Measurements from ENCODE around the gene GAS6.
"Not testable (repeated sequence)": the region's sequence is repeated elsewhere in the genome, so short reads cannot be mapped to it uniquely, and the experiment has no call there.

GAS6 gene

GRCh38 chr13:113863524-113864272 is at the start of gene GAS6:
GAS6 (minus strand) TSS chr13:113864076; CDS start chr13:113863920, 156 bp downstream.
- DNase-seq (ENCODE audit: low read depth) = no peak

DNA sequence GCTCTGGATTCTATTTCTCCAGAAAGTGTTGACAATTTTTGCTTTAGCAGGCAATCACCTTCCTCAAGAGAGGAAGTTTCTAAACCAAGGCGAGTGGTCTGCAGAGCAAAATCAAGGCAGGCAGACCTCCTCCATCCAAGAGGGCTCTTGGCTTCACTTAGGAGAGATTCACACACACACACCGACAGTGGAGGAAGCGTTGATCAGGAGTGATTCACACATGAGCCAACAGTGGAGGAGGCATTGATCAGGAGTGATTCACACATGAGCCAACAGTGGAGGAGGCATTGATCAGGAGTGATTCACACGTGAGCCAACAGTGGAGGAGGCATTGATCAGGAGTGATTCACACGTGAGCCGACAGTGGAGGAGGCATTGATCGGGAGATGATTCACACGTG is 49.5 kb upstream of the GAS6 start:
- DNase-seq (ENCODE audit: low read depth) = not testable (repeated sequence)

GRCh38 chr13:113912596-113912995 is 48.7 kb upstream of the GAS6 start:
- DNase-seq (ENCODE audit: low read depth) = no peak

DNA sequence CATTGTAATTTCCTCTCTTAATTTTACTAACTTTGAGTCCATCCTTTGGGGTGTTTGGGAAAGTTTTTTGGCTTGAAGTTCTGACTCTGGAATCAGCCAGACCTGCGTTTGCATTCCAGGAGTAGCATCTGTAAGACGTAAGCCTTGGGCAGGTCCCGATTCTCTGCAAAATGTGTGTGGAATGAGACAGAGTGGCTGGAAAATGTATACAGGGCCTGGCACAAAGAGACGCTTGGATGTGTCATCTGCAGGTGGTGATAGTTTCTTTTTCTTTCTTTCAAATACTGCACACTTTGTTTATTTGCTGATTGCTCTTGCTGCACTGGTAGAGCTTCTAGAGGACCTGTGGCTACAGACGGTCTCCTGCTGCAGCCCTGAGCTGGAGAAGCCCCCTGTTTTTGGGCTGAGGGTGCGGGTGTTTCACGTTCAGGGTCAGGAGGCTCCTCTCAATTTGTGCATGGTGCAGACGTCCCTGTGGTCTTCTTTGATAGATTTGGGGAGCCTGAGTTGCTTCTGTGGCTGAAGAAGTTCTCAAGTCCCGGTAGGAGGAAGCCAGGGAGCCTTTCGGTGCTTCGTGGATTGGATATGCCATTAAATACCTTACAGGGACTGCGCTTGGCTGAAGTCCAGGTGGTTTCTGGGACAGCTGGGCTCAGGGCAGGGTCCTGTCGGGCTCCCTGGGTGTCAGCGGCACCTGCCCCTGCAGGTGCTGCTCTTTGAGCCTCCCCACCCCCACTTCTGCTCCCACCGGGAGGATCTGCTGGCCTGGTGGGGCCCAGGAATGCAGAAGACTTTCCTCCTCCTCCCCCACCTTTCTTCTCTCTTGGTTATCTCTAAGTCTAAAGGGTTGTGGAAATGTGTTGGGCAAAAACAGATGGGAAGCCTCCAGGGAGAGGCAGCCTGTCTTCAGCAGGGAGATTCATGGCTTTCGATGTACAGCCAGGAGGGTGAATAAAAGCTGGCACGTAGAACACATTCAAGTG is 44.0 kb upstream of the GAS6 start:
- DNase-seq (ENCODE audit: low read depth) = no peak

- no peak for DNase-seq (ENCODE audit: low read depth)
Observed at GRCh38 chr13:113906571-113906970, 42.7 kb upstream of the GAS6 start.

- no peak for DNase-seq (ENCODE audit: low read depth)
Observed at GRCh38 chr13:113905942-113906341, 42.1 kb upstream of the GAS6 start.

GRCh38 chr13:113905018-113905417 is 41.1 kb upstream of the GAS6 start:
- DNase-seq (ENCODE audit: low read depth) = no peak

- no peak for DNase-seq (ENCODE audit: low read depth)
Observed at GRCh38 chr13:113904411-113904810, 40.5 kb upstream of the GAS6 start.

DNA sequence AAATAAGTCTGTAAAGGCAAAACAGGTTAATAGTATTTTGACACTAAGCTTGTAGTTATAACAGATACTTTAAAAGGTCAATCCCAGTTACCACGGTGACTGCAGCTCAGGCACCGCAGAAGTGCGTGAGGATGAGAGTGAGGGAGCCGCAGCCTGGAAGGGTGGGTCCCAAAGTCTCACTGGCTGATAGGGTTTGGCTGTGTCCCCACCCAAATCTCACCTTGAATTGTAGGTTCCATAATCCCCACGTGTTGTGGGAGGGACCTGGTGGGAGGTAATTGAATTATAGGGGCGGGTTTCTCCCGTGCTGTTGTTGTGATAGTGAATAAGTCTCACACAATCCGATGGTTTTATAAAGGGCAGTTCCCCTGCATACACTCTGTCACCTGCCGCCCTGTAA is 40.0 kb upstream of the GAS6 start:
- no peak for DNase-seq (ENCODE audit: low read depth)

GRCh38 chr13:113902986-113903775 is 39.3 kb upstream of the GAS6 start:
- no peak for DNase-seq (ENCODE audit: low read depth)

GRCh38 chr13:113902481-113902880 is 38.6 kb upstream of the GAS6 start:
- no peak for DNase-seq (ENCODE audit: low read depth)

DNA sequence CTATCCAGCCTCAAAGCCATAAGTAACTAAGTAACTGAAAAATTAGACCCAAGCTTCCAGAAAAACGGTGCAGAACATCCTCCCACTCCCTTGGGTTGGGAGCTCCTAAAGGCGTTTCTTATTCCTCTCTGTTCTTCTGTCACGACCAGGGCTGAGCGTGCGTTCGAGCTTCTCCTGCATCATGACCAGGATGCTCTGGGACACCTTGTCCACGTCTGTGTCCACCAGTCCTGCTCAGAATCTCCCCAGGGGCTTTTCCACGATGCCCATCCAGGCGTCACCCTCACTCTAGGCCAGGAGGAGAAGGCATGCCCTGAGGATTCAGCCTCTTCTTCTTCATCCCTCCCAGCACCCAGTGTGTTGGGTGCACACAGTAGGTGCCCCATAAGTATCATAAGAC is 37.8 kb upstream of the GAS6 start:
- no peak for DNase-seq (ENCODE audit: low read depth)

GRCh38 chr13:113901231-113901630 is 37.4 kb upstream of the GAS6 start:
- DNase-seq (ENCODE audit: low read depth) = no peak

- DNase-seq (ENCODE audit: low read depth) = no peak
Observed at GRCh38 chr13:113900646-113901045, 36.8 kb upstream of the GAS6 start.

GRCh38 chr13:113898391-113898790 is 34.5 kb upstream of the GAS6 start:
- no peak for DNase-seq (ENCODE audit: low read depth)

- no peak for DNase-seq (ENCODE audit: low read depth)
Observed at GRCh38 chr13:113897966-113898365, 34.1 kb upstream of the GAS6 start.

DNA sequence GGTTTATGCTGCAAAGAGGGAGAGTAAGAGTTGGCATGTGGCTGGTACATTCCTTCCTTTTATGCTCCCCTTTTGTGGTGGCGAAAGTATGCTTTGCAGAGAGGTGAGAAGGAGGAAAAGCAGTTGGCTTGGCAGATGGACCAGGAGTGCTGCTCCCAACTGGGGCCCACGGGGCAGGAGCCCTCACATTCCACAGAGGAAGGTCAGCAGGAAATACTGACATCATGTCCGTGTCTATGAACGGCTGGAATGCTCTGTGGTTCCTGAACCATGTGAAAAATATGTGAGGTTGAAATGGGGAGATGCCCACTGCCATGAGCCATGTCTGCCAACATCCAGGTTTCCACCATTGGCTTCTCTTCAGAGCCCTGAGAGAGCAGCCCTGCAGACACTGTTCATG is 33.3 kb upstream of the GAS6 start:
- DNase-seq (ENCODE audit: low read depth) = no peak

- DNase-seq (ENCODE audit: low read depth) = no peak
Observed at GRCh38 chr13:113895436-113895835, 31.6 kb upstream of the GAS6 start.

DNA sequence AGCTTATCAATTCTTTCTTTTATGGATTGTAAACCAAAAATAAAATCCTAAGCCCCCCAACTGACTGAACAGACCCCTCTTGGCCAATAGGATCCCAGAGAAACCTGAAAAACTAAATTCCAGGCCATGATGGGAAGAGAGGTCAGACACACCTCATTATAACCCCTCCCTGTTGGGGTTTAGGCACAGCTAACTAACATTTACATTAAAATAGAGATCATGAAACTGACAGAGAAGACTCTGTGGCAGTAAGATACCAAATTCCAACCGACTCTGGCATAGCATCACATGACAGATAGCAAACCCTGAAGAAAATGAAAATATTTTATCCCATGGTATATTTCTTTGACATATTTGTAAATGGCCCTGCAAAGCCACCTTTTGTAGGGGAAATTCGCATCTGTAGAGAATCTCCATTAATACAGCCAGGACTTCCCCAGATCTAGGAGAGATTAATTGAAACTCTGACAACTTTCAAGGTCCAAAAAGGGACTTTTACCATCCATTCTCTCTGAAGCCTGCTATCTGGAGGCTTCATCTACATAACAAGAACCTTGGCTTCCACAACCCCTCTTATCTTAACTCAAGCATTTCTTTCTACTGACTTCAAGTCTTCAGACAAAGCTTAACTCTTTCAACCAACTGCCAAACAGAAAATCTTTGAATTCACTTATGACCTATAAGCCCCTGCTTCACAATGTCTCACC is 27.1 kb upstream of the GAS6 start:
- DNase-seq (ENCODE audit: low read depth) = no peak

- no peak for DNase-seq (ENCODE audit: low read depth)
Observed at GRCh38 chr13:113889467-113889866, 25.6 kb upstream of the GAS6 start.

- DNase-seq (ENCODE audit: low read depth) = no peak
Observed at GRCh38 chr13:113888701-113889330, 24.9 kb upstream of the GAS6 start.
